NCI-H2029 (cell line): Measurements from ENCODE around the gene SRR.
"Not testable (repeated sequence)": the region's sequence is repeated elsewhere in the genome, so short reads cannot be mapped to it uniquely, and the experiment has no call there.

ENCODE experiments used
- DNase-seq: peaks from one replicate; lab custom pipeline; 2025; lab: John Stamatoyannopoulos, UW

Gene SRR, protein sequence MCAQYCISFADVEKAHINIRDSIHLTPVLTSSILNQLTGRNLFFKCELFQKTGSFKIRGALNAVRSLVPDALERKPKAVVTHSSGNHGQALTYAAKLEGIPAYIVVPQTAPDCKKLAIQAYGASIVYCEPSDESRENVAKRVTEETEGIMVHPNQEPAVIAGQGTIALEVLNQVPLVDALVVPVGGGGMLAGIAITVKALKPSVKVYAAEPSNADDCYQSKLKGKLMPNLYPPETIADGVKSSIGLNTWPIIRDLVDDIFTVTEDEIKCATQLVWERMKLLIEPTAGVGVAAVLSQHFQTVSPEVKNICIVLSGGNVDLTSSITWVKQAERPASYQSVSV

DNA sequence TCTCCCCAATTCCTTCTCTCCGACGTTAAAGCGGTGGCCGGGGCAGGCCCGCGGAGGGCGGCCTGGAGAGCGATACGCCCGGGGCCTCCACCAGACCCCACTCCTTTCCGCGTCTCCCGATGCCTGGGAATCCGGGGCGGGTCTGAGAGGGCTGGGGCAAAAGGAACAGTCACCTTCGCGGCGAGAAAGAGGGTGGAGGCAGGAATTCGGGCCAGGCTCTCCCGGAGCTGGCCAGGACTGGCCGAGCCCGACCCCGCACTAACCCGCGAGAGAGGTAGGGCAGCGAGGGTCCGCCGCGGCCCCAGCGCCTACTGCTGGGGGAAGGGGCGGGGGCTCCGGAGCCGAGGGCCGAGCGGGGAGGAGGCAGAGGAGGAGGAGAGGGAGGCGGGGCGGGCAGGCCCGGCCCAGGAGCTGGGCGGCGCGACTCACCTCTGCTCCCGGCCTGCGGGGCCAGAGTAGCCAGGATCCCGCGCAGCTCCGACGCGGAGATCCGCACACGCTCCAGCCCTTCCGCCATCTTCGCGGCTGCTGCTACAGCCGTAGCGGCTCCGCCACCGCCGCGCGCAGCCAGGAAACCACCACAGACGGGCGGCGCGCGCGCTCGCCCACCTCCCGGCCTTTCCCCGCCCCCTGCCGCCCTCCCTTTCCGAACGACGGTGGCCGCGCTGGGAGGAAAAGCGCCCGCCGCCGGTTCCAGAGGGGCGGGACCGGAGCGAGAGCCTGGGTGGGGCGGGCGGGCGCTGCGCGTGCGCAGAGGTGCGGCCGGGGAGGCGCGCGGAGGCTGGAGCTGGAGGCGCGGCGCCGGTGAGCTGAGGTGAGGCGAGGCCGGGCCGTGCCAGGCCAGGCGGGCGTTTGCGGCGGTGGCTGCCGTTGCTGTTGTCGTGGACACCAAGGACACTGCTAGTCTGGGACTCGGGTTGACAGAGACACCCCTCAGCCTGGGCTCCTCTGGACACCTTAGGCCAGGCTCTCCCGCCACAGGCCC is at the start of gene SRR, which contains the start of gene SMG6:
Gene SRR, plus strand, starts transcription at position 747 of the 985 bp plus-strand sequence. CDS start 11,611 bp downstream, outside the sequence.
Gene SMG6, minus strand, starts transcription at position 582 of the 985 bp plus-strand sequence. Its CDS starts 65 bp downstream, at position 517.
- peak; percentile 66 for DNase-seq

DNA sequence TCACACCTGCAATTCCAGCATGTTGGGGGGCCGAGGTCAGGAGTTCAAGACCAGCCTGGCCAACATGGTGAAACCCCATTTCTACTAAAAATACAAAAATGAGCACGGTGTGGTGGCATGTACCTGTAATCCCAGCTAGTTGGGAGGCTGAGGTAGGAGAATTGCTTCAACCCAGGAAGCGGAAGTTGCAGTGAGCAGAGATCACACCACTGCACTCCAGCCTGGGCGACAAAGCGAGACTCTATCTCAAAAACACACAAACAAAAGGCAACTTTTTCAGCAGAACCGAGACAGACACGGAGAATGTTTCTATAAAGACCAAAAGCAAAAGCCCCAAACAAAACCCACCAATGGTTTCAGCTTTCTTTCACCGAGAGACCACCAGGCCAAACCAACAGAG is 44.9 kb upstream of the SRR start:
- DNase-seq, result not testable (repeated sequence)

DNA sequence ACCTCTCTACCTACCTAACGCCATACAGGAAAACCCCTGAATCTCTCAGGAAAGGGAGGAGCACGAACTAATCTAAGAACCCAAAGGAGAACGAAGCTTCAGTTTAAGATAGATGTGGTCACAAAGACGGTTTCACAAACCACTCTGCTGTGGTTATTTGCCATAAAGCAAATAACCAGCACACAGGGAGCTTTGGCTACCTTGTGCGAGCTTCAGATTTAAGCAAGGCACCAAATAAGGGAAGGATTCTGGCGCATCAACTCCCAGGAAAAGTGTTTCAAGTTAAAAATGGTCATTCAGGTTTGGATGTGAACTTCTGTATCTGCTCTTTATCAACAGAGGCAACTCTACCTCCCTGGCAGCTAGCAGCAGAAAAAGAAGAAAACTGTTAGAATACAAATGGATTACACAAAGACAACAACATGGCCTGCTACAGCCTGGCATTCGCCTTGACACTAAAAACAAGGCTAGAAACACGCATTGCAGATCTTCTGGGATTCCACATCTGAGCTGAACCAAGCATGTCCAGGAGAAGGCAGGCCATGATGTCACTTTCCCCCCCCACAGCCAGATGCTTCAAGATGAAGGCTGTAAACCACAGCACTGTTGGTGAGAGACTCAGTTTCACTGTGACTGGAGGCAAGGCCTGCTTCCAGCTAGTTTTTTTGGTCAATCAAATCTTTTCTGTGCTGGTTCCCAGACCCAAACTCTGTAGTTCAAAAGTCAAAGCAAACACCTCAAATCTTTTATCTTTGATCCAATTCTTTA is 43.8 kb upstream of the SRR start:
- no peak for DNase-seq

DNA sequence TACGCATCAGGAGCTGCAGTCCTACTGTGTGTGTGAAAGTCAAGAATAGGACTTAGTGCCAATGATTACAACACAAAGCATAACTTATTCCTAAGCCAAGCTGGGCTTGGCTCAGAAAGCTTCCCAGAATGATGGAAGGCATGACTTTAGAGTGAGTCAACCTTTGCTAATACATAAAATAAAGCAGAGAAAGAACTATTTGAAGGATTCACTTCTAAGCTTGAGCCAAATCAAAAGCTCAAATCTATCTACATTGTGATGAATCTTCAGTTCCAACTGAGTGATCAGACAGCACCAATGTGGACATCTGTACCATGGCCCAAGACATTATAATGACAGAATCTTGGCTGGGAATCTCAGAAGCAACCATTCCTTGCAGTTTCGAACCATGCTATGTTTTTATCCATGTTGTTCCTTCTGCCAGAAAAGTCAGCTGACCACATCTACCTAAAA is 41.6 kb upstream of the SRR start:
- no peak for DNase-seq

DNA sequence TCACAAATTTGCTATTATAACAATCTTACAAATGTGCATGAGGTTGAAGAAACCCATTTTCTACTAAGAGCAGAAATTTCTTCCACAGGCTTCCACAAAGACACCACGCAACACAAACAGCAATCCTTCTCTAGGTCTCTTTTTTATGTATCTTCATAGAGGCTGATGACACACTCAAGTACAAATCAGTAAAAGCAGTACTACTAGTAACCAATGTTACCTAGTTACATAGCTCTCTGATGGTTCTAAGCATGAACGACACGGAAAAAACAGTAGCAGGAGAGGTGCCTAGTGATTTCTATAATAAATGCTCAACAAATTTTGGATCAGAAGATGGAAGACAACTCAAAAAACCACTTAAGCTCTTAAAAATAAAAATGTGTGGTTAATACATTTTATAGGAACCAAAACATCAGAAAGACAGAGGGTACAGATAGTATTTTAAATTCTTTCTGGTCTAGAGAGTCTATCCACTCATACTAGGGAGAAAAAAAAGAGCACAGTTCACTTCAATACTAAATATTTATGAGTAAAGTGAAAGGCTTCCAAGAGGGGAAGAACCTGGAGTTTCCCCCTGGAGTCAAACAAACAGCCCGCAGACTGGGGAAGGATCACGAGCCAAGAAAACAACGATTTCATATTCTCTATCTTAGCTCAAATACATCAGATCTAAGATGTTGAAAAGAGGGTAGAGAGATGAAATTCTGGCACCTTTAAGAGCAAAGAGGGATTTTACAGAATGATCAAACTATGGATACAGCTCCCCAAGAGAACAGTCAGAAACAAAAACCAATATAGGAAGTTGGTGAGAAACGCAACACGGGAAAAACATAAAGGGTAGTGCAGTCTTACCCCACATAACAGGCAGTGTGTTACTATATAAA is 40.3 kb upstream of the SRR start:
- DNase-seq, result no peak

DNA sequence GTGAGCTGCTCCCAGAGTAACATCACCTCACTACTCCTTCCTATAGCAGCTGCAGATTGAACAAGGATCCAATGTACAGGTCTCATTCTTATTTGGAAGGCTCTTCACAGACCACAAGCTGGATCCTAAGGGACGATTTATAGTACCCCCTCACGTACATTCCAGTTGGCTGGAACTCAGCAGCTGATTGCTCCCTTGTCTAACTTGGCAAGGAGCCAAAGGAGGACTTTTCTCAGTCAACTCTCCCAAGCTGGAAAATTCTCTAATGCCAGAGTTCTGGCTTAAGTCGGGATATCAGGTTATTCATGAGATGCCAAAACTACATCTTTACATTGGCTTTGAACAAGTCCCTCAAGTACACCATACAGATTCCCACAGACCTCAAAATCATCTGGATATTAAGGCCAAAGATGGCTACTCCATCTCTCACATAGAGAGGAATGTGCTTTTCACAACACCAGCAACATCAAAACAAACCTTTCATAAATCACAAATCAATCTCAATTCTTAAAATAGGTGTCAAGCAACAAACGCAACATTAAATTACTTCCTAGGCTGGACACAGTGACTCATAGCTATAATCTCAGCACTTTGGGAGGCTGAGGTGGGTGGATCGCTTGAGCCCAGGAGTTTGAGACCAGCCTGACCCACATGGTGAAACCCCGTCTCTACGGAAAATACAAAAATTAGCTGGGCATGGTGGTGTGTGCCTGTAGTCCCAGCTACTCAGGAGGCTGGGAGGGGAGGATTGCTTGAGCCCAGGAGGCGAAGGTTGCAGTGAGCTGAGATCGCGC is 39.5 kb upstream of the SRR start:
- DNase-seq, result no peak

DNA sequence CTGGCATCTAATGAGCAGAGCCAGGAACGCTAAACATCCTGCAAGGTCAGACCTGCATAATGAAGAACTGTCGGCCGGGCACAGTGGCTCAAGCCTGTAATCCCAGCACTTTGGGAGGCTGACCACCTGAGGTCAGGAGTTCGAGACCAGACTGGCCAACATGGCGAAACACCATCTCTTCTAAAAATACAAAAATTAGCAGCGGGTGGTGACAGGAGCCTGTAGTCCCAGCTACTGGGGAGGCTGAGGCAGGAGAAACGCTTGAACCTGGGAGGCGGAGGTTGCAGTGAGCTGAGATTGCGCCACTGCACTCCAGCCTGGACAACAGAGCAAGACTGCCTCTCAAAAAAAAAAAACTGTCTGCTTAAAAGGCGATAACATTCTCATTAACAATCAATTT is 38.6 kb upstream of the SRR start:
- not testable (repeated sequence) for DNase-seq

DNA sequence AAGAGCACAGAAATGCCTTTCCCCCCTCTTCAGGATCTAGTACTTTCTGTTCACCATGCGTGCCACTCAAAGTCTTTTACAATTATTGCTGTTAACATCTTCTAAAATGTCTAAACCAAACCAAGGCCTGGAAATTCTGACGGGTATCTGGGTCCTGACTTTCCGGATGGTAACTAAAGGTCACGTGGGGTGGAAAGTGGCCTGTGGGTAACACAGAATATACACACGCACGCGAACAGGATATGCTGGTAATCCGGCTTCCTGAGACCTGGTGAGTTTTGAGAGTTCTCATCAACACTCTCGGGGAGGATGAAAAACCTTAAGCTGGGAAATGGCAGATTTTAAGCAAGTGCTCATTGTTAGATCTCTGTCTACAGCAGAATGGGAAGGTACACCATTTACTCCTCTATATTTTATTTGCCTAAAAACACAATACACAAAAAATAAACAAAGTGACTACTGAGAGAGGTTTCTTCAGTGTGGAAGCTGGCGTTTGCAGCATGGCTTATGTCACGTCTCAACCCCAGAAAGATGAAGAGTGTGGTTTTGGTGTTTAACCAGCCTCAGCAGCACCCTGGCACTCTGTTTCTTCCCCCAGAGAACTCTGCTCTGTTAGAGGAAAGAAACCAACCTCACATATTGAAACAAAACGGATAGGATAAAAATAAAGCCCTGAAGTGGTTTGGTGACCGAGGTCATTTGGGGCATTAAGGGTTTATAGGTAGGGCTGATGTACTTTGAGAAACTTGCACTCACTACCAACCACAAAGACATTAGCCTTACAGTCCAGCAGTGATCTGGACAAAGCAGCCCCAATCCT is 37.5 kb upstream of the SRR start:
- no peak for DNase-seq

DNA sequence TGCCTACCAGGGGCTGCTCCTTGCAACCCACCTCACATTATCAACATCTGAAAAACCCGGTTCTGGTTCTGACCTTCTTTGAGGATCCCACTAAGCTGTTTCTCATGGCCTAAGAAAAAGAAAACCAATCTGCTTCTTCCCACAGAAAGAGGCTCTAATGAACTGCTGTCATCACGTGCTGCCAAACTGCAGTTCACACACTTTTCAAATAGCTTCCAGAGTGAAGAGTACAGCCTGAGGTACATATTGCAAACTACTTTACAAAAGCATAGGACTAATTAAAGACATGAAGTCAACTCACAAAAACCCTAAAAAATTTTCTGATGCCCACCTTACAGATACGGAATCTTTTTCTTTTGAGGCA is 36.9 kb upstream of the SRR start:
- DNase-seq, result no peak

DNA sequence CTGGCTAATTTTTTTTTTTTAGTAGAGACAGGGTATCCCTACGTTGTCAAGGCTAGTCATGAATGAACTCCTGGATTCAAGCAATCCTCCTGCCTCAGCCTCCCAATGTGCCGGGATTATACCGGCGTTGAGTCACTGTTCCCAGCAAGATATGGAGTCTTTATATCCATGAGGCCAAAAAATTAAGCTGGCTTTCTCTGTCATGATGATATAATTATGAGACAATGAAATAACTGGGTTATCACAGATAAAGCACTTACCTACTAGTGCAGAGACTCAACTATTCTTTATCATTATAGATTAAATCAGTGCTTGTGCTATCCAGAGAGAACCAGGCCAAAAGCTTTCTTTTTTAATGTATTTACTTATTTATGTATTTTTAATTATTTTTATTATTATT is 36.4 kb upstream of the SRR start:
- DNase-seq, result no peak

DNA sequence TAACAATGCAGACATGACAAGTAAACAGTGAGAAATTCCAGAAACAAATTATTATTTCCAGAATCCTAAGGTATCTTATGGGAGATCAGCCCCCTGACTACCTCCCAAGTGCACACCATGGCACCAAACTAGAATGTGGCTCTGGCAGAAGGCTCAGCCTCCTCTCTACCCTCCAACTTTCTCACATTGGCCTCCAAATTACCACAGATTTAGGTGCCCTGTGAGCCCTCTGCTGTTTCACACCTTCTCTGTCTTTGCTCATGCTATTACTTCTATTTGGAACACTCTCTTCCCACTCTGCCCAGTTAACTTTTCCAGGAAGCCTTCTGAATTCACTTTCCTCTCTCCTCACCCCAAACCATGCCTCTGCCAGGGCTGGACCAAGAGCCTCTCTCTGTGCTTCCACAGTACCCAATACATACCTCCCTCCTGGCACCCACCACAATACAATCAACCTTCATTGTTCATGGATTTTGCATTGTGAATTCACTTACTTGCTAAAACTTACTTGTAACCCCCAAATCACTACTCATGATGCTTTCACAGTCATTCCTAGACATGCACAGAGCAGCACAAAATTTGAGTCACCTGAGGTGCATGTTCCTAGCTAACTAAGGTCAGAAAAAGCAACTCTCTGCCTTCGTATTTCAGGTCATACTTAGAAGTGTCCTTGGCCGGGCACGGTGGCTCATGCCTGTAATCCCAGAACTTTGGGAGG is 31.6 kb upstream of the SRR start:
- DNase-seq, result no peak

DNA sequence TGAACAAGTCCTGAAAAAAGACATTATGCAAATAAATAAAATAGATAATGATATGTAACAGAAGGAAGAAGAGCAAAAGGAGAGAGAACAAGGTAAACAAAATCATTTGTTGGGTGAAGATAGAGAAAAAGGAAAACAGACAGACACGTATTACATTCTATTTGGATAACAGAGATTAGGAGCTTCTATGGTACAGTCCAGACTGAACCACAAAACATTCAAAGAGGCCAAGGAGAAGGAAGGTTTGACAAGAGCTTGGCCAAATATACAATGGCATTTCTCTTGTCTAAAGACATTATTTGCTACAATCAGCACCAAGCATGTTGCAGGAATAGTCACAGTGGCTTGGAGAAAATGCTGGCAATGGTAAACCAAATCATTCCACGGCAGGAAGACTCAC is 29.3 kb upstream of the SRR start:
- no peak for DNase-seq

DNA sequence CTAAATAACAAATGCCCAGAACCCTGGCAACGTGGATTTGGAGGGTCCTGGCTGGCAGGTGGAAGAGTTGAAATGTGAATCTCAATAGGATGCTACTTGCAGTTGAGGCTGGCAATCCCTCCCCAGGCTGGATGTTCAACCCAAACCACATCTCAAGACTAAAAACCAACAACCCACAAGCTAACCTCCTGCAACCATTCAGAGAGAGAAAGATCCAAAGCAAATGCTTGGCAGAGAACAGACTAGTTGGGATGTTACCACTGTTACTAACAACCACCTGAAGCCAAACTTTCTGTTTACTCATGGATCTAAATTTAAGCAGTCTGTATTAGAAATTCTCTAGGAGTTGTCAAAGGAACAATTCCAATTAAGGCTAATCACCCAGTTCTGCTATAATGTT is 28.0 kb upstream of the SRR start:
- DNase-seq, result no peak

DNA sequence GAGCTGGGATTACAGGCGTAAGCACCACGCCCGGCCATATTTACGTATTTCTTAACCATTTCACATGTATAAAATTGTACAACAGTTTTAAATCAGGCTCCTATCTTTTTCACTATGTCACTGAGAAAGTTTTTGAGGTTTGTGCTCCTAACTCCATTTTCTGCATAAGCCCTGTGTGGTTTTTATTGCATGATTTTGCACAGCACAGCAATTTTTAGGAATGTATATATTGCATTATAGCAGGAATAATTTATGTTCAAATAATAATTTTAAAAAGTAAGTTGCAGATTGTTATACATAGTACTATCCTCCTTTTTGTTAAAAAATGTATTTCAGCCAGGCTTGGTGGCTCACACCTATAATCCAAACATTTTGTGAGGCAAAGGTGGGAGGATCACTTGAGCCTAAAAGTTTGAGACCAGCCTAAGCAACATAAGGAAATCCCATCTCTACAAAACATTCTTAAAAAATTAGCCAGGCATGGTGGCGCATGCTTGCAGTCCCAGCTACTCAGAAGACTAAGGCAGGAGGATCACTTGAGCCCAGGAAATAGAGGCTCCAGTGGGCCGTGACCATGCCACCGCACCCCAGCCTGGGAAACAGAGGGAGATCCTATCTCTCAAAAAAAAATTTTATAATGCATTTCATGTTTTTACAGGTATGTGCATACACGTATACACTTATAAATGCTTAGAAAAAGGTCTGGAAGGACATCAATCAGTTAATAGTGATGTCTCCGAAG is 26.1 kb upstream of the SRR start:
- DNase-seq, result no peak

DNA sequence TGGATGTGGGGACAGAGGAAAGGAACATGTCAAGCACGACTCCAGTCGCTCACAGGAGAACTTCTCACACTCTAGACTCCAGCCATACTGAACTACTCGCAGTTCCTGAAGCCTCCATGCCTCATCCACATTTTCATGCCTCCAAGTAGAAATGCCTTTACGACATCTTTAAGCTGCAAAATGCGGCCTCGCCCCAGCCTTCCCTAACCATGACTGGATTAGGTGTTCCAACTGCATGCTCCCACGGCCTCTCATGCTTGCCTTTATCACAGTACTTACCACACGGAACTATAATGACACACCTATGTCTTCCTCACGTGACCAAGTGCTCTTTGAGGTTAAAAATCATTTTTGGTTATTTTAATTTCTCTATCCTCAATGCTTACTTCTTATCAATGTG is 24.0 kb upstream of the SRR start:
- no peak for DNase-seq

DNA sequence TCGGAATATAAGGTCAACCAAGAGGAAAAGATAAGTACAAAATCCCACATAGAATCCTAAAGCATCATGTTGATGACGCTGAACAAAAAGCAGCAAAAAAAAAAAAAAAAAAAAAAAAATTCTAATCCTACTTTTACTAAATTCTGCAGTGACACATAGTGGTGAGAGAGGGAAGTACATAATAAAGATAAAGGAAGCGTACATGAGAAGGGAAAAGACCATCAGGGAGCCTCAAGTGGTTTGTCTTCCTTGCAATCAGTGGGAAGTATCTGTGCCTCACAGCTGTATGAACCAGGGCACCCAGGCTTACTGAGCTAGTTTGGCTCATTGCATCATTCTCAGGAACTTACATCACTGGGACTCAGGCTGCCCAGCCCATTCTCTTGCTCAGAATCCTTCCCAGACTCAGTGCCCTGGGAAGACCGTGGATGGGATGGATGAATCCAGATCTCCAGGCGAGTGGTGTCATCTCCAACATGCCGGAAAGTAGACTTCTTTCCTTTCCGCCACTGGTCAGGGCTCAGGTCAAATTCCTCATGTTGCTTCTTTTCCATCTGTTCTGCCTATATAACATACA is 21.4 kb upstream of the SRR start:
- peak; percentile 12 for DNase-seq

DNA sequence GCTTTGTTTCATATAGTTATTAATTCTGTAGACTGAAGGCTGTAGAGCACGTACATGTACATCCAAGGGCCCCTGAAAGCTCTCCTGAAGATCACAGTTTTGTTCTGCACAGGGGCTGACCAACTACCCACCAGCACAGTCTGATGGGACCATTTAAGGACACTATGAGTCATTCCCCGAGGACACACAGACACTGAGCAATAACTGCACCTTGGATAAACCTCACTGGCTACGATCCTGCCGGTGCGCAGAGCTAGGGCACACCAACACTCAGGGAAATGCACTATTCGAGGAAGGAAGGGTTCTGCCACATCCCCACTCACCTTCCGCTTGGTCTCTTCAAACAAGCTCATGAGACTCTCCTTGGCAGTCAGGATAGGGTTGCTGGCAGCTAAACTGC is 20.4 kb upstream of the SRR start:
- no peak for DNase-seq
